SK-N-SH (cell line): Measurements from ENCODE around the gene ACTL7A. TPM values are rescaled to one million over a fixed set of nuclear protein-coding genes. Genes with fewer than 3 reads are reported as not detected.

Experiments
- CTCF ChIA-PET: fragments of 300-600, 350-600 bp; formaldehyde crosslinking; extraction: SDS; loops from one replicate; lab custom pipeline; 2021; lab: Yijun Ruan, JAX
- POLR2A ChIA-PET: fragments of 350-600 bp; sonication (Branson Sonifier 250); formaldehyde crosslinking; extraction: SDS; loops from one replicate; lab custom pipeline; 2020; ENCODE audit warnings: antibody characterized with exemption, inconsistent platforms; lab: Yijun Ruan, JAX
- DNase-seq: peaks from one replicate; pipeline ENCODE4 v3.0.0; 2012
- H2AFZ ChIP-seq: fragments of 200-600 bp; sonication (generic); 2 replicates; pipeline ENCODE4 v1.8.1; 2016; ENCODE audit warnings: antibody characterized with exemption, mild to moderate bottlenecking, low read depth
- H3F3A ChIP-seq: fragments of 200-600 bp; sonication (generic); replicated peaks from 2 replicates; pipeline ENCODE3; 2016; ENCODE audit warnings: antibody characterized with exemption, mild to moderate bottlenecking; ENCODE audit not compliant: insufficient read depth
- H3K27ac ChIP-seq, 2 experiments: fragments of 200-500 bp in 1 of 2; fragments of 200-600 bp in 1 of 2; sonication (Bioruptor generic) in 1 of 2; sonication (generic), shearing (Covaris generic) in 1 of 2; 2 replicates each; pipeline versions ENCODE4 v1.5.1 to v1.6.1; 2014 to 2016; ENCODE audit warnings: low read depth in 2 of 2, inconsistent platforms in 1 of 2, low read length in 1 of 2, mild to moderate bottlenecking in 1 of 2, mixed read lengths in 1 of 2
- H3K27me3 ChIP-seq: fragments of 200-600 bp; sonication (generic), shearing (Covaris generic); 2 replicates; pipeline ENCODE4 v1.6.1; 2016; ENCODE audit warnings: mixed run types; ENCODE audit not compliant: insufficient read depth
- H3K36me3 ChIP-seq, 2 experiments: fragments of 200-500 bp in 1 of 2; fragments of 200-600 bp in 1 of 2; sonication (Bioruptor generic) in 1 of 2; sonication (generic) in 1 of 2; replicated peaks in 1 of 2; 2 replicates each; pipeline versions ENCODE3 to v1.5.1; 2014 to 2016; ENCODE audit warnings: low read length in 1 of 2, mild to moderate bottlenecking in 1 of 2; ENCODE audit not compliant: insufficient read depth in 2 of 2, control insufficient read depth in 1 of 2
- H3K4me1 ChIP-seq, 2 experiments: fragments of 200-500 bp in 1 of 2; fragments of 200-600 bp in 1 of 2; sonication (Bioruptor generic) in 1 of 2; sonication (generic), shearing (Covaris generic) in 1 of 2; 2 replicates each; pipeline versions ENCODE4 v1.5.1 to v1.6.1; 2014 to 2016; ENCODE audit warnings: low read depth in 1 of 2, low read length in 1 of 2, mixed run types in 1 of 2; ENCODE audit not compliant: insufficient read depth in 2 of 2, control insufficient read depth in 1 of 2
- H3K4me2 ChIP-seq: fragments of 200-600 bp; sonication (generic), shearing (Covaris generic); 2 replicates; pipeline ENCODE4 v1.6.1; 2017; ENCODE audit warnings: mixed run types
- H3K4me3 ChIP-seq, 2 experiments: fragments of 200-500 bp in 1 of 2; fragments of 200-600 bp in 1 of 2; sonication (Bioruptor generic) in 1 of 2; sonication (generic), shearing (Covaris generic) in 1 of 2; 2 replicates each; pipeline versions ENCODE4 v1.5.1 to v1.8.1; 2014 to 2016; ENCODE audit warnings: low read depth in 2 of 2, inconsistent platforms in 1 of 2, low read length in 1 of 2, mild to moderate bottlenecking in 1 of 2, mixed read lengths in 1 of 2, moderate library complexity in 1 of 2
- H3K79me2 ChIP-seq: fragments of 200-600 bp; sonication (generic); 2 replicates; pipeline ENCODE4 v1.8.1; 2017; ENCODE audit warnings: mild to moderate bottlenecking; ENCODE audit not compliant: insufficient read depth
- H3K9ac ChIP-seq: fragments of 200-600 bp; sonication (generic); 2 replicates; pipeline ENCODE4 v1.6.1; 2017; ENCODE audit warnings: mixed run types
- H3K9me2 ChIP-seq: fragments of 200-600 bp; sonication (generic); 2 replicates; pipeline ENCODE4 v1.6.1; 2017; ENCODE audit warnings: mixed run types
- H3K9me3 ChIP-seq: fragments of 200-600 bp; sonication (generic); 2 replicates; pipeline ENCODE4 v1.6.1; 2017; ENCODE audit warnings: mixed run types, mild to moderate bottlenecking, moderate library complexity
- H4K20me1 ChIP-seq: fragments of 200-600 bp; sonication (generic); 2 replicates; pipeline ENCODE4 v1.6.1; 2017; ENCODE audit warnings: mild to moderate bottlenecking, mixed run types; ENCODE audit not compliant: insufficient read depth
- CHD2 ChIP-seq: fragments of 150-350 bp; IDR thresholded peaks from 2 replicates; pipeline ENCODE4 v1.6.1; 2018; ENCODE audit warnings: low read length; ENCODE audit not compliant: partially characterized antibody
- EZH2phosphoT487 ChIP-seq: fragments of 200-600 bp; sonication (generic); IDR thresholded peaks from 2 replicates; pipeline ENCODE4 v1.6.1; 2017; ENCODE audit warnings: low read depth, mixed run types, mild to moderate bottlenecking, antibody characterized with exemption, moderate library complexity, borderline replicate concordance
- FOSL2 ChIP-seq: IDR thresholded peaks from 2 replicates; pipeline ENCODE4 v1.4.0; 2012; ENCODE audit warnings: low read depth, mild to moderate bottlenecking, moderate library complexity, borderline replicate concordance
- FOXM1 ChIP-seq: IDR thresholded peaks from 2 replicates; pipeline ENCODE4 v1.4.0; 2012; ENCODE audit warnings: low read depth, mild to moderate bottlenecking
- GABPA ChIP-seq: IDR thresholded peaks from 2 replicates; pipeline ENCODE4 v1.4.0; 2012; ENCODE audit warnings: low read depth, mild to moderate bottlenecking
- GATA2 ChIP-seq: sonication (generic); formaldehyde crosslinking; IDR thresholded peaks from 2 replicates; pipeline ENCODE4 v1.5.0; 2020; ENCODE audit warnings: mild to moderate bottlenecking, missing genetic modification reagents
- JUND ChIP-seq: IDR thresholded peaks from 2 replicates; pipeline ENCODE4 v1.4.0; 2012
- MEF2A ChIP-seq: IDR thresholded peaks from 2 replicates; pipeline ENCODE4 v1.4.0; 2012; ENCODE audit warnings: low read depth, borderline replicate concordance
- MXI1 ChIP-seq: IDR thresholded peaks from 2 replicates; pipeline ENCODE4 v1.6.1; 2012; ENCODE audit warnings: mild to moderate bottlenecking, low read depth, low read length, improper control_type of control experiment
- NFIC ChIP-seq: IDR thresholded peaks from 2 replicates; pipeline ENCODE4 v1.4.0; 2012; ENCODE audit warnings: borderline replicate concordance
- NRF1 ChIP-seq: IDR thresholded peaks from 2 replicates; pipeline ENCODE4 v1.6.1; 2012; ENCODE audit warnings: low read depth, mild to moderate bottlenecking, low read length
- POLR2AphosphoS5 ChIP-seq: IDR thresholded peaks from 2 replicates; pipeline ENCODE4 v1.6.1; 2012; ENCODE audit warnings: low read depth, low read length
- RCOR1 ChIP-seq: fragments of 150-350 bp; IDR thresholded peaks from 2 replicates; pipeline ENCODE4 v1.6.1; 2017; ENCODE audit warnings: antibody characterized with exemption, low read length
- RFX5 ChIP-seq: IDR thresholded peaks from 2 replicates; pipeline ENCODE4 v1.6.1; 2012; ENCODE audit warnings: mild to moderate bottlenecking, improper control_type of control experiment, low read length
- SMC3 ChIP-seq: IDR thresholded peaks from 2 replicates; pipeline ENCODE4 v1.6.1; 2012; ENCODE audit warnings: low read depth, low read length, improper control_type of control experiment
- WGBS: methylation state at CpG from one replicate; pipeline ENCODE4 v1.1.6; 2017; ENCODE audit warnings: low lambda C conversion rate; 5-methylcytosine and 5-hydroxymethylcytosine counted together
- polyA plus RNA-seq, 3 experiments: library from polyadenylated mRNA; depleted of rRNA; stranded (reverse); fragments of >200 nt; gene quantifications; 2 replicates each; pipeline ENCODE4 v1.2.3, GENCODE V29; 2012
- TF ChIP-seq, protein P1 (sequence below): IDR thresholded peaks from 2 replicates; pipeline ENCODE4; 2012
- TF ChIP-seq, protein P2 (sequence below): IDR thresholded peaks from 2 replicates; pipeline ENCODE4 v1.4.0; 2012; ENCODE audit warnings: low read depth, borderline replicate concordance

ACTL7A gene
- polyA plus RNA-seq, 1 of the 3 experiments (the other 2 are of a cell fraction) = not detected

DNA sequence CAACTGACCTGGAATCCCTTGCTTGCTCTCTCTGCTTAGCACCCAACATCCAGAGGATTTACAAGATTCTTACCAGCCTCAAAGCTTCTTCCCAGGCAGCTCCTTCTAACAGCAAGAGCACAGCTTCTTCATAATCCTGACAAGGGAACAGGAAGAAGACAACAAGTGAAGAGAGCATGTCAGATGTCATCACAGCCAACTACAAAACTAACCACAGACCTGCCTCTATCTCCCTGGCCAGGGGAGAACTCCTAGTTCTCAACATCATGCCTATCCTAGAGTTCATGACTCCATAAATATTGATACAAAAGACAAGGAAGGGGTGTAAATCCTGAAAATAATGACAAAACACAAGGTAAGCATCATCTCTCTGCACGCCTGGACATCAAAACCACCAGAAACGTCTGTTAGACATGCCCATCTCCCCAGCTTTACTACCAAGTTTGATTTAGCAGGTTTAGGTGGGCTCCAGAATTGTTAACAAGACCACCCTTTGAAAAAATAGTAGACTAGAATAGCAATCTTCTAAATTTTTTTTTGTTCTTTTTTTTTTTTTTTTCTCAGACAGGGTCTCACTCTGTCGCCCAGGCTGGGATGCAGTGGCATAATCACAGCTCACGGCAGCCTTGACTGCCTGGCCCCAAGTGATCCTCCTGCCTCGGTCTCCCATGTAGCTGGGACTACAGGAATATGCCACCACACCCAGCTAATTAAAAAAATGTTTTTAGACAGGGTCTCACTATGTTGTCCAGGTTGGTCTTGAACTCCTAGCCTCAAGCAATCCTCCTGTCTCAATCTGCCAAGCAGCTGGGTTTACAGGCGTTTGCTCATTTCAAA is 20.2 kb downstream of the ACTL7A start:
- Histone ChIP-seq H3K9me3 (no peaks in the 10 kb centered on the region), H3K9ac (no peak overlapping the region), H3K36me3 (peaks cover 68 to 69% of the 10 kb centered on the region in 2 experiments), H2AFZ (no peak overlapping the region), H3K9me2 (no peaks in the 10 kb centered on the region), H3F3A (no peaks in the 10 kb centered on the region), H3K4me1 (no peaks in the 10 kb centered on the region), H3K79me2 (no peaks in the 10 kb centered on the region), H3K27ac (no peak overlapping the region), H3K27me3 (no peaks in the 10 kb centered on the region), H4K20me1 (no peaks in the 10 kb centered on the region), H3K4me2 (no peak overlapping the region)
- ChIA-PET CTCF (no interaction called here), POLR2A (no interaction called here)
- WGBS = 96% methylated on average over 6 of the region's 6 CpGs
- DNase-seq = no peak
- TF ChIP-seq MEF2A (no peak), SMC3 (no peak), NRF1 (no peak), EZH2phosphoT487 (no peak), GABPA (no peak), POLR2AphosphoS5 (no peak), FOXM1 (no peak), JUND (no peak), RFX5 (no peak), FOSL2 (no peak), MXI1 (no peak), NFIC (no peak), GATA2 (CRISPR knock-in tag) (no peak), RCOR1 (no peak), CHD2 (no peak)
- TF ChIP-seq, protein P1, sequence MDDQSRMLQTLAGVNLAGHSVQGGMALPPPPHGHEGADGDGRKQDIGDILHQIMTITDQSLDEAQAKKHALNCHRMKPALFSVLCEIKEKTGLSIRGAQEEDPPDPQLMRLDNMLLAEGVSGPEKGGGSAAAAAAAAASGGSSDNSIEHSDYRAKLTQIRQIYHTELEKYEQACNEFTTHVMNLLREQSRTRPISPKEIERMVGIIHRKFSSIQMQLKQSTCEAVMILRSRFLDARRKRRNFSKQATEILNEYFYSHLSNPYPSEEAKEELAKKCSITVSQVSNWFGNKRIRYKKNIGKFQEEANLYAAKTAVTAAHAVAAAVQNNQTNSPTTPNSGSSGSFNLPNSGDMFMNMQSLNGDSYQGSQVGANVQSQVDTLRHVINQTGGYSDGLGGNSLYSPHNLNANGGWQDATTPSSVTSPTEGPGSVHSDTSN = no peak
- TF ChIP-seq, protein P2, sequence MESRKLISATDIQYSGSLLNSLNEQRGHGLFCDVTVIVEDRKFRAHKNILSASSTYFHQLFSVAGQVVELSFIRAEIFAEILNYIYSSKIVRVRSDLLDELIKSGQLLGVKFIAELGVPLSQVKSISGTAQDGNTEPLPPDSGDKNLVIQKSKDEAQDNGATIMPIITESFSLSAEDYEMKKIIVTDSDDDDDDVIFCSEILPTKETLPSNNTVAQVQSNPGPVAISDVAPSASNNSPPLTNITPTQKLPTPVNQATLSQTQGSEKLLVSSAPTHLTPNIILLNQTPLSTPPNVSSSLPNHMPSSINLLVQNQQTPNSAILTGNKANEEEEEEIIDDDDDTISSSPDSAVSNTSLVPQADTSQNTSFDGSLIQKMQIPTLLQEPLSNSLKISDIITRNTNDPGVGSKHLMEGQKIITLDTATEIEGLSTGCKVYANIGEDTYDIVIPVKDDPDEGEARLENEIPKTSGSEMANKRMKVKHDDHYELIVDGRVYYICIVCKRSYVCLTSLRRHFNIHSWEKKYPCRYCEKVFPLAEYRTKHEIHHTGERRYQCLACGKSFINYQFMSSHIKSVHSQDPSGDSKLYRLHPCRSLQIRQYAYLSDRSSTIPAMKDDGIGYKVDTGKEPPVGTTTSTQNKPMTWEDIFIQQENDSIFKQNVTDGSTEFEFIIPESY = no peak
- TF ChIP-seq, all 33 proteins: peak for 0
- H3K4me3 ChIP-seq = no peak overlapping the region
